B cell (primary cell): ENCODE measurements around the gene MLH3. TPM values are rescaled to one million over a fixed set of nuclear protein-coding genes. Genes with fewer than 3 reads are reported as not detected.

ENCODE experiments used
- ATAC-seq: fragments of 200-7000 bp; cut with Tn5 transposase; one replicate; pipeline ENCODE4 v1.10.0; 2021; ENCODE audit warnings: low read depth, mild to moderate bottlenecking, moderate number of reproducible peaks, moderate library complexity
- CTCF ChIA-PET: fragments of 350-600 bp; sonication (Branson Sonifier 250); formaldehyde crosslinking; loops from one replicate; lab custom pipeline; 2021; ENCODE audit warnings: antibody characterized with exemption, inconsistent platforms; lab: Charles Lee
- POLR2A ChIA-PET: fragments of 350-600 bp; sonication (Branson Sonifier 250); formaldehyde crosslinking; loops from one replicate; lab custom pipeline; 2021; ENCODE audit warnings: antibody characterized with exemption; lab: Charles Lee
- DNase-seq: peaks from one replicate; pipeline ENCODE4 v3.0.0; 2013
- H2AFZ ChIP-seq: 2 replicates; pipeline ENCODE4 v1.6.1; 2012; ENCODE audit warnings: mild to moderate bottlenecking, low read depth, low read length; ENCODE audit not compliant: insufficient read depth, poor library complexity, severe bottlenecking
- H3K27ac ChIP-seq, 2 donors: 1 replicate in 1 of 2; 2 replicates in 1 of 2; pipeline ENCODE4 v1.5.1; 2012 to 2013; ENCODE audit warnings: low read length in 2 of 2, mild to moderate bottlenecking in 2 of 2, moderate library complexity in 1 of 2
- H3K27me3 ChIP-seq, 4 experiments: fragments of 200-600 bp in 1 of 4; sonication (generic) in 1 of 4; replicated peaks in 1 of 4; 1 replicate in 2 of 4; 2 replicates in 2 of 4; pipeline versions ENCODE4 v1.6.1 to v1.7.0; 2013 to 2016; ENCODE audit warnings: low read length in 3 of 4, mild to moderate bottlenecking in 2 of 4, mixed read lengths in 1 of 4, moderate library complexity in 1 of 4; ENCODE audit not compliant: insufficient read depth in 4 of 4, control insufficient read depth in 3 of 4; ENCODE audit errors: control extremely low read depth in 1 of 4
- H3K36me3 ChIP-seq, 2 experiments: replicated peaks in 1 of 2; 1 replicate in 1 of 2; 2 replicates in 1 of 2; pipeline versions ENCODE4 v1.6.1 to v1.7.1; 2013; ENCODE audit warnings: low read length in 1 of 2; ENCODE audit not compliant: insufficient read depth in 2 of 2, control insufficient read depth in 1 of 2; ENCODE audit errors: control extremely low read depth in 1 of 2, extremely low read depth in 1 of 2
- H3K4me1 ChIP-seq, 2 donors: fragments of 200-600 bp in 1 of 2; sonication (generic) in 1 of 2; 1 replicate in 1 of 2; 2 replicates in 1 of 2; pipeline versions ENCODE4 v1.5.1 to v1.6.1; 2013 to 2017; ENCODE audit warnings: low read length in 2 of 2; ENCODE audit not compliant: control insufficient read depth in 2 of 2, insufficient read depth in 2 of 2
- H3K4me2 ChIP-seq: replicated peaks from 2 replicates; pipeline ENCODE3; 2012; ENCODE audit warnings: mild to moderate bottlenecking, low read depth, low read length; ENCODE audit not compliant: poor library complexity, severe bottlenecking
- H3K4me3 ChIP-seq, 5 experiments: fragments of 200-600 bp in 1 of 5; sonication (generic) in 1 of 5; 1 replicate in 3 of 5; 2 replicates in 2 of 5; pipeline versions ENCODE4 v1.5.1 to v1.7.0; 2011 to 2016; ENCODE audit warnings: low read length in 4 of 5, mild to moderate bottlenecking in 4 of 5, low read depth in 2 of 5, control low read depth in 1 of 5, moderate library complexity in 1 of 5; ENCODE audit not compliant: insufficient read depth in 1 of 5; ENCODE audit errors: control extremely low read depth in 1 of 5, extremely low read depth in 1 of 5
- H3K79me2 ChIP-seq: fragments of 200-600 bp; sonication (generic); one replicate; pipeline ENCODE4 v1.6.0; 2016; ENCODE audit warnings: low read length; ENCODE audit not compliant: control insufficient read depth, insufficient read depth
- H3K9ac ChIP-seq: fragments of 200-600 bp; sonication (generic); 2 replicates; pipeline ENCODE4 v1.6.1; 2017; ENCODE audit warnings: mild to moderate bottlenecking, low read length, moderate library complexity
- H3K9me3 ChIP-seq, 3 donors: one replicate each; pipeline versions ENCODE4 v1.6.1 to v1.7.1; 2013; ENCODE audit warnings: low read length in 2 of 3; ENCODE audit not compliant: control insufficient read depth in 2 of 3, insufficient read depth in 1 of 3; ENCODE audit errors: control extremely low read depth in 1 of 3
- H4K20me1 ChIP-seq: 2 replicates; pipeline ENCODE4 v1.6.0; 2012; ENCODE audit warnings: mild to moderate bottlenecking, low read length; ENCODE audit not compliant: insufficient read depth, control insufficient read depth, poor library complexity, severe bottlenecking
- H3K27ac Mint-ChIP-seq: one replicate; pipeline ENCODE4 v1.8.0; 2021; ENCODE audit warnings: mixed read lengths
- H3K27me3 Mint-ChIP-seq: one replicate; pipeline ENCODE4 v1.8.0; 2021; ENCODE audit warnings: mixed read lengths
- H3K4me1 Mint-ChIP-seq: one replicate; pipeline ENCODE4 v1.8.0; 2021; ENCODE audit warnings: mixed read lengths
- H3K4me3 Mint-ChIP-seq: one replicate; pipeline ENCODE4 v1.8.0; 2021; ENCODE audit warnings: mixed read lengths
- H3K9me3 Mint-ChIP-seq: one replicate; pipeline ENCODE4 v1.8.0; 2022; ENCODE audit warnings: mixed read lengths; ENCODE audit not compliant: insufficient read depth
- EZH2 ChIP-seq: IDR thresholded peaks from 2 replicates; pipeline ENCODE4 v1.6.1; 2012; ENCODE audit warnings: borderline replicate concordance, low read depth, mild to moderate bottlenecking, moderate library complexity, low read length; ENCODE audit not compliant: insufficient read depth, poor library complexity, severe bottlenecking
- WGBS: methylation state at CpG from one replicate; pipeline ENCODE4 v1.1.5; 2013; ENCODE audit warnings: missing lambda C conversion rate; ENCODE audit not compliant: insufficient coverage; 5-methylcytosine and 5-hydroxymethylcytosine counted together
- intact Hi-C: fragments of 100-400 bp; cut with micrococcal nuclease; formaldehyde crosslinking; loops from one replicate; pipeline ENCODE4 v1.10.0; 2022
- polyA plus RNA-seq: library from polyadenylated mRNA; depleted of rRNA; stranded (reverse); fragments of >200 nt; gene quantifications from 2 replicates; pipeline ENCODE4 v1.2.3, GENCODE V29; 2012
- total RNA-seq, 2 donors: library from RNA; stranded (reverse); fragments of 120-200 nt in 1 of 2; gene quantifications; 1 replicate in 1 of 2; 2 replicates in 1 of 2; pipeline versions ENCODE4 v1.2.3 to v1.2.4, GENCODE V29; 2013 to 2022
- TF ChIP-seq, protein P1 (sequence below): fragments of 200-600 bp; IDR thresholded peaks from one replicate; pipeline ENCODE4 v1.8.0; 2022; ENCODE audit warnings: antibody characterized with exemption, mild to moderate bottlenecking

Gene MLH3
- total and polyA plus RNA-seq, 2 donors (not counting 1 experiment from before 2014, with no cell fraction given): 6.7 to 19.9 TPM

DNA sequence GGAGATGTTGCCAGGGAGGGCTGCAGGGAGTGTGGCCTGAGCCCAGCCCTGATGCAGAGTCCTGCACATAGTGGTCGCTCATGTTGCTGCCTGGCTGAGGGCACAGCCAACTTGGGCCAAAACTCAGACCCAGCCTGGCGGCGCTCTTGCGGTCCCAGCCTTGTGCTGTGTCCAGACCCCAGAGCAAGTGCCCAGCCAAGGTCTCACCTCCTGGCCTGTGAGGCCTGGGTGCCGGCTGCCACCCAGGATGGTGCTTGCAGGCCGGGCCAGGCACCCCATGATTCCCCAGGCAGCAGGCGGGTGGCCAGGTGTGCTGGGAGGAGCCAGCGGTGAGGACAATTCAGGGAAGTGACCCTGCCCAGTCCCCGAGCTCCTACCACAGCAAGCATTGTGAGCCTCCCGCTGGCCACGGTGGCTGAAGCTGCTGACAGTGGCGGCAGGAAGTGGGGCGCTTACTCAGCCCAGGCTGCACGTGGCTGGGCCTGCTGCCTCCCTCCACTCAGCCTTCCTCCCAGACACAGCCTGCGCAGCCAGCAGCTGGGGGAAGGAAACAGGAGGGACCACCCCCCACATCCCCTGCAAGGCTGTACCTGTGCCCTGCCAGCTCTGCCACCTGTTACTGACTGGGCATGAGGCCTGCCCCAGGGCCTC, 78.1 kb downstream of the MLH3 start:
- no peaks in the 10 kb centered on the region for H4K20me1 ChIP-seq
- H3K4me2 ChIP-seq: no peak overlapping the region
- ATAC-seq (no peak), DNase-seq (no peak)
- peaks cover 0 to 5% of the 10 kb centered on the region in 2 donors for H3K4me1 ChIP-seq
- intact Hi-C loops: loop anchor here (2.0 kb wide), 1 partner anchor 30 kb away; the partner anchor contains the start of gene EIF2B2
- H3K27ac ChIP-seq: no peak overlapping the region
- Mint-ChIP-seq H3K9me3 (no peaks in the 10 kb centered on the region), H3K27me3 (no peaks in the 10 kb centered on the region), H3K4me1 (no peaks in the 10 kb centered on the region), H3K27ac (no peak overlapping the region), H3K4me3 (no peak overlapping the region)
- 58% methylated on average over 15 of the region's 15 CpGs for WGBS
- peak overlapping the region; percentile 33 for H2AFZ ChIP-seq
- no peaks in the 10 kb centered on the region for H3K9me3 ChIP-seq
- no peaks in the 10 kb centered on the region for H3K27me3 ChIP-seq
- H3K36me3 ChIP-seq: no peaks in the 10 kb centered on the region
- TF ChIP-seq, protein P1, sequence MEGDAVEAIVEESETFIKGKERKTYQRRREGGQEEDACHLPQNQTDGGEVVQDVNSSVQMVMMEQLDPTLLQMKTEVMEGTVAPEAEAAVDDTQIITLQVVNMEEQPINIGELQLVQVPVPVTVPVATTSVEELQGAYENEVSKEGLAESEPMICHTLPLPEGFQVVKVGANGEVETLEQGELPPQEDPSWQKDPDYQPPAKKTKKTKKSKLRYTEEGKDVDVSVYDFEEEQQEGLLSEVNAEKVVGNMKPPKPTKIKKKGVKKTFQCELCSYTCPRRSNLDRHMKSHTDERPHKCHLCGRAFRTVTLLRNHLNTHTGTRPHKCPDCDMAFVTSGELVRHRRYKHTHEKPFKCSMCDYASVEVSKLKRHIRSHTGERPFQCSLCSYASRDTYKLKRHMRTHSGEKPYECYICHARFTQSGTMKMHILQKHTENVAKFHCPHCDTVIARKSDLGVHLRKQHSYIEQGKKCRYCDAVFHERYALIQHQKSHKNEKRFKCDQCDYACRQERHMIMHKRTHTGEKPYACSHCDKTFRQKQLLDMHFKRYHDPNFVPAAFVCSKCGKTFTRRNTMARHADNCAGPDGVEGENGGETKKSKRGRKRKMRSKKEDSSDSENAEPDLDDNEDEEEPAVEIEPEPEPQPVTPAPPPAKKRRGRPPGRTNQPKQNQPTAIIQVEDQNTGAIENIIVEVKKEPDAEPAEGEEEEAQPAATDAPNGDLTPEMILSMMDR: no peak
- CTCF ChIA-PET: no interaction called here
- H3K9ac ChIP-seq: no peak overlapping the region
- no peaks in the 10 kb centered on the region for H3K79me2 ChIP-seq
- H3K4me3 ChIP-seq: no peak overlapping the region
- POLR2A ChIA-PET: no interaction called here

DNA sequence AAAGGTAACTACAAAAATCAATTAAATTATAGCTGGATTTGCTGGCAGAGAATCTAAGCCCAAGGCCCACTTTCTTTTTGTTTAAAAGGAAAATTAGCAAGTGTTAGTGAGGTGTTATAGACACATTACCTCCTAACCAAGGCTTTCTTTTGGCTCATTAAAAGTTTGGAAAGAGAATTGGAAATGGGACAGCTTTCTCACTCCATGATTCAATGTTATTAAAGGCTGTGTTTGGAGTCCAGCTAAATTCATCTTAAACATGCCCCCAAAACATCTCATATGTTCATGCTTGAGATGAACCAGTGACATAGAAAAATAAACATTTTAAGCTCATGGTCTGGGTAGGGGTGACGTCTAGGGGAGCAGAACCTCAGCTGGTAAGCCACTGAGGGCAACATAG, 82.5 kb downstream of the MLH3 start:
- H3K4me3 ChIP-seq: no peak overlapping the region
- no peaks in the 10 kb centered on the region for H3K36me3 ChIP-seq
- Mint-ChIP-seq H3K27ac (no peak overlapping the region), H3K9me3 (no peaks in the 10 kb centered on the region), H3K4me3 (no peak overlapping the region), H3K4me1 (no peaks in the 10 kb centered on the region), H3K27me3 (no peaks in the 10 kb centered on the region)
- H3K79me2 ChIP-seq: no peaks in the 10 kb centered on the region
- DNase-seq: no peak
- WGBS: 60% methylated on average over 1 of the region's 1 CpG
- H3K4me2 ChIP-seq: no peak overlapping the region
- POLR2A ChIA-PET: no interaction called here
- no peaks in the 10 kb centered on the region for H3K27me3 ChIP-seq
- no peak for TF ChIP-seq EZH2
- TF ChIP-seq, protein P1: no peak
- H3K27ac ChIP-seq: no peak overlapping the region
- H3K9me3 ChIP-seq: no peaks in the 10 kb centered on the region
- CTCF ChIA-PET: interaction anchor here (1.4 to 1.5 kb wide), 2 partner anchors 23 to 119 kb away, joined by 3 to 6 read pairs; no protein-coding TSS in a partner anchor
- H2AFZ ChIP-seq: no peak overlapping the region
- no peak overlapping the region for H3K9ac ChIP-seq
- ATAC-seq: no peak
- peaks cover 0 to 5% of the 10 kb centered on the region in 2 donors for H3K4me1 ChIP-seq
- H4K20me1 ChIP-seq: no peaks in the 10 kb centered on the region
- intact Hi-C loops: no loop called here
